NB4 (cell line): ENCODE results near the gene UGT1A6.

Experiments used
- CTCF ChIP-seq: IDR thresholded peaks from one replicate; pipeline ENCODE4 v1.5.1; 2012; ENCODE audit warnings: low read depth, low read length
- MAX ChIP-seq: IDR thresholded peaks from 2 replicates; pipeline ENCODE4 v1.6.1; 2011; ENCODE audit warnings: low read depth, low read length
- POLR2A ChIP-seq: IDR thresholded peaks from 2 replicates; pipeline ENCODE4 v1.6.1; 2011; ENCODE audit warnings: mild to moderate bottlenecking; ENCODE audit not compliant: insufficient read length; ENCODE audit errors: extremely low read depth

GRCh38 chr2:233817361-233817911 is 124.7 kb downstream of the UGT1A6 start:
- no peak for TF ChIP-seq CTCF
- TF ChIP-seq POLR2A, result no peak
- no peak for TF ChIP-seq MAX
